Measurements from ENCODE around the gene KCNMA1. TPM values are rescaled to one million over a fixed set of nuclear protein-coding genes. Genes with fewer than 3 reads are reported as not detected.

The KCNMA1 gene
- total and polyA plus RNA-seq, 5 donors = 1.5 to 6.1 (median 3.3) TPM

DNA sequence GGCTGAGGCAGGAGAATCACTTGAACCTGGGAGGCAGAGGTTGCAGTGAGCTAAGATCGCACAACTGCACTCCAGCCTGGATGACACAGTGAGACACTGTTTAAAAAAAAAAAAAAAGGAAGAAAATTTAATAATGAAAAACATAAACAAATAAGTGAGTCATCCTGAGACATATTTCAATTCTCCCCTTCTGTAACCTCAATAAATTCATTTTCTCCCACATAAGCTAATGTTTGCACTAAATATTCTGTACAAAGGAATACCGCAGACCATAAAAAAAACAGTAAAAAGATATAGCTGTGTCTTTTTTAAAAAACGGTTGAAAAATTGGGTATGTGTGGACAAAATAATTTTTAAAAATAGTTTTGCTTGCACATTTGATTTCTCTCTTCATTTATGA, 654.0 kb downstream of the KCNMA1 start:
- Histone ChIP-seq H3K27ac (ENCODE audit: low read length) (no peak overlapping the region), H3K27me3 (ENCODE audit: control insufficient read depth, insufficient read depth) (no peaks in the 10 kb centered on the region), H3K4me1 (ENCODE audit: control insufficient read depth, insufficient read depth, low read length) (no peaks in the 10 kb centered on the region), H3K4me3 (ENCODE audit: low read length) (no peak overlapping the region), H3K9me3 (ENCODE audit: control insufficient read depth, low read length) (no peaks in the 10 kb centered on the region)
- intact Hi-C loops (cut with DNase I) = loop anchor here in 2 of 4 donors (5.0 to 10.0 kb wide), 2 partner anchors 429 to 431 kb away; no protein-coding TSS in a partner anchor
- no peak for DNase-seq
- WGBS = 86% methylated on average over 3 of the region's 3 CpGs
- ATAC-seq = no peak

DNA sequence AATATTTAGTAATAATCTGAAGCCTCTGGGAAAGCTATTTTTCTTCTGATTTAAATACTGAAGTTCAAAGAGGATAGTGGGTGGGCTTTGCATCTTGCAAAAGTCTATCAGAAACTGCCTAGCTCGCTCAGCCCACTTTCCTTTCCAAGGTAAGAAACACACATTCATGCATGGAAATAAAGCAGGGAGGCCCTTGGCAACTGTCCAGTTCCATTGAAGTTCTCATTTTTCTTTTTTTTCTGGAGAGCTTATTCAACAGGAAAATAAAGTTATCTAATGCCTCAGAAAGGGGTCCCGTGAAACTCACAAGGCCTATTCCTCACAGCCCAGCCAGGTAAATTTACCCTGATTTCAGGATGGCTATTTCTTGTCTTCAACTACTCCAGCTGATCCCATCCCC, 654.9 kb downstream of the KCNMA1 start:
- H3K4me1 ChIP-seq (ENCODE audit: control insufficient read depth, insufficient read depth, low read length) = no peaks in the 10 kb centered on the region
- H3K27me3 ChIP-seq (ENCODE audit: control insufficient read depth, insufficient read depth) = no peaks in the 10 kb centered on the region
- WGBS = 77% methylated on average over 2 of the region's 2 CpGs
- H3K4me3 ChIP-seq (ENCODE audit: low read length) = no peak overlapping the region
- ATAC-seq (no peak), DNase-seq (no peak)
- no peaks in the 10 kb centered on the region for H3K9me3 ChIP-seq (ENCODE audit: control insufficient read depth, low read length)
- no peak overlapping the region for H3K27ac ChIP-seq (ENCODE audit: low read length)
- intact Hi-C loops (cut with DNase I) = loop anchor here in 2 of 4 donors (5.0 to 10.0 kb wide), 2 partner anchors 428 to 430 kb away; no protein-coding TSS in a partner anchor

DNA sequence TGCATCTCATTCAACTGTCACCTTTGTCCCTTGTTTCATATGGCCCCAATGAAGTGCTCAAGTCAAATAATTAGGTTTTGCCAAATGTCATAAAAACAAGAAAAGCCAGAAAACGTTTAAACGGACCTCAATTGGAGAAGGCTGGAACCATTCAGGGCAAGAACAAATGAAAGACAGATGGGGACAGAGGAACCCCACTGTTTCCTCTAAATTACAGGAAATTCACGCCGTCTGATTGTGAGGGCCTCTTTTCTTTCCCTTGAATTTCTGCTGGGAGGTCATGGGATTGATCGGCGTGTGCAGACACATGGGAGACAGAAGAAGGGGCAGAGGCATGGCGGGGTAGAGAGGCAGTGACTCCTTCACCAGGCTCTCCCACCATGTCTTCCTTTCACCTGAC, 656.4 kb downstream of the KCNMA1 start:
- 86% methylated on average over 7 of the region's 7 CpGs for WGBS
- no peak for ATAC-seq
- DNase-seq = no peak
- no peaks in the 10 kb centered on the region for H3K27me3 ChIP-seq (ENCODE audit: control insufficient read depth, insufficient read depth)
- intact Hi-C loops (cut with DNase I) = loop anchor here in 2 of 4 donors (5.0 to 10.0 kb wide), 2 partner anchors 426 to 429 kb away; no protein-coding TSS in a partner anchor
- no peaks in the 10 kb centered on the region for H3K4me1 ChIP-seq (ENCODE audit: control insufficient read depth, insufficient read depth, low read length)
- H3K27ac ChIP-seq (ENCODE audit: low read length) = no peak overlapping the region
- H3K4me3 ChIP-seq (ENCODE audit: low read length) = no peak overlapping the region
- H3K9me3 ChIP-seq (ENCODE audit: control insufficient read depth, low read length) = no peaks in the 10 kb centered on the region

DNA sequence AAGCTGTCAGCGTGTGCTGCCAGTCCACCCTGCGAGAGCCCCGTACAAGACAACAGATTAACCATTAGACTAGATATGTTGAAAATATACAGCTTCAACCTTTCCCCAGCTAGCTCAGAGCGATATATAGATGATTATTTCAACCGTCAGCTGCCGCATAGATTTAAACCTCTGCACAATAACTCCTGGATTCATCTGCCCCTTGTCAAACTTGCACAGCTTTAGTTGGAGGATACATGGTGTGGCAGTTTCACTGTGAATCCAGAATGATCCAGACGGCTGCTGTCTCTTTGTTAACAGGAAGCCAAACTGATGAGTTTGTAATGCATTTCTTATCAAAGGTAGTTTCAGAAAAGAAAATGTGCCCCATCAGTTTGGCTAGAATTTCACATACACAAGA, 659.7 kb downstream of the KCNMA1 start:
- WGBS = 79% methylated on average over 7 of the region's 7 CpGs
- Histone ChIP-seq H3K27me3 (ENCODE audit: control insufficient read depth, insufficient read depth) (peaks cover 2% of the 10 kb centered on the region), H3K4me3 (ENCODE audit: low read length) (no peak overlapping the region), H3K27ac (ENCODE audit: low read length) (no peak overlapping the region), H3K9me3 (ENCODE audit: control insufficient read depth, low read length) (no peaks in the 10 kb centered on the region), H3K4me1 (ENCODE audit: control insufficient read depth, insufficient read depth, low read length) (no peaks in the 10 kb centered on the region)
- intact Hi-C loops (cut with DNase I) = no loop called here
- DNase-seq = no peak
- no peak for ATAC-seq

DNA sequence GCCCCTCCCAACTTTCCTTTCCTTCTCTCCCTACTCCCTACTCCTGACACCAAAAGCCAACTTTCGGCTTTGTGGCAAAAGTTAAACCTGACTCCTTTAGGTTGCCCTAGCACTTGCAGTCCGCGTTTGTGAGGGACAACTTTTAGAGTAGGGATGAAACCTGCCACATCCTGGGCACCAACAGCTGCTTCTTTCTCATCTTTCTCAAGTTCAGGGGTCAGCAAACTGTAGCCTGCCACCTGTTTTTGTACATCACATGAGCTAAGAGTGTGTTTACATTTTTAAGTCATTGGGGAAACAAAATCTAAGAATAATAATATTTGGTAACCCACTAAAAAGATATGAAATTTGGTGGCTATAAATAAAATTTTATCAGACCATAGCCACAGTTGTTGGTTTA, 660.6 kb downstream of the KCNMA1 start:
- H3K4me1 ChIP-seq (ENCODE audit: control insufficient read depth, insufficient read depth, low read length) = no peaks in the 10 kb centered on the region
- H3K27ac ChIP-seq (ENCODE audit: low read length) = no peak overlapping the region
- H3K4me3 ChIP-seq (ENCODE audit: low read length) = no peak overlapping the region
- ATAC-seq (no peak), DNase-seq (no peak)
- no peaks in the 10 kb centered on the region for H3K9me3 ChIP-seq (ENCODE audit: control insufficient read depth, low read length)
- 93% methylated on average over 3 of the region's 3 CpGs for WGBS
- peaks cover 2% of the 10 kb centered on the region for H3K27me3 ChIP-seq (ENCODE audit: control insufficient read depth, insufficient read depth)
- intact Hi-C loops (cut with DNase I) = no loop called here

DNA sequence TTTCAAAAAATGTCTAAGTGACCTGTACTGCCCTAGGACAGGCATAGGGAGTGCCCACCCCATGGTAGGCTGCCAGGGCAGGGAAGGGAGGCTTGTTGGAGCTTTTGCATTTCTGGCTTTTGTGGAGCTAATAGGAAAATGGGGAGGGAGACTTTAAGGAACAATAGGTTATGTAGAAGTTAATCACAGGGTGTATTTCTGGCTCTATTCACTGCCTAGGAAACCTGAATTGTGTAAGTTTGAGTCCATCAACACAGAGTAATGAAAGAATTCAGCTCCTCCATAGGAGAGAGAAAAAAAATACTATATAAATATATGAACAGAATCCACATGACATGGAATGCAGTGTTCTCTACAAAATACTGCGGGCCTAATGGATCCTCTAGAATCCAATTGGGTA, 661.5 kb downstream of the KCNMA1 start:
- no peak for DNase-seq
- no peak for ATAC-seq
- peaks cover 2% of the 10 kb centered on the region for H3K27me3 ChIP-seq (ENCODE audit: control insufficient read depth, insufficient read depth)
- no peak overlapping the region for H3K27ac ChIP-seq (ENCODE audit: low read length)
- H3K4me3 ChIP-seq (ENCODE audit: low read length) = no peak overlapping the region
- intact Hi-C loops (cut with DNase I) = no loop called here
- H3K4me1 ChIP-seq (ENCODE audit: control insufficient read depth, insufficient read depth, low read length) = no peaks in the 10 kb centered on the region
- 98% methylated on average over 1 of the region's 1 CpG for WGBS
- no peaks in the 10 kb centered on the region for H3K9me3 ChIP-seq (ENCODE audit: control insufficient read depth, low read length)

DNA sequence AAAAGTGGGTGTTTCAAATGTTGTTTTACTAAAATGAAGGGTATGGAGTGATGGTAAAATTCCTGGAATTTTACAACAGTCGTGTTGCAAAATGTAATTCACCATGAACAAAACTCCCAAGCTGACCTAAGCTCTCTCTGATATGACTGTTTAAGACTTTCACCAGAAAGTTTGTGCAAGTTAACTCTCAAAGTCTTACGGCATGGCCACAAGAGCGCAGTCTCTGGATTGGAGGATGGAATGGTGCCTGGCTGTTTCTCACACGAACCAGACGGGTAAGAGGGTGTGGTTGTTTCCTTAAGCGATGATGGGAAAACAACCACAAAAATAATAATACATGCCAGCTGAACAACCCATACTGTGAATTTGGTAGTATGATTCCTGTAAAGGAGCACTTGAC, 662.5 kb downstream of the KCNMA1 start:
- no peaks in the 10 kb centered on the region for H3K4me1 ChIP-seq (ENCODE audit: control insufficient read depth, insufficient read depth, low read length)
- H3K9me3 ChIP-seq (ENCODE audit: control insufficient read depth, low read length) = no peaks in the 10 kb centered on the region
- intact Hi-C loops (cut with DNase I) = no loop called here
- DNase-seq (no peak), ATAC-seq (no peak)
- no peak overlapping the region for H3K4me3 ChIP-seq (ENCODE audit: low read length)
- H3K27me3 ChIP-seq (ENCODE audit: control insufficient read depth, insufficient read depth) = peaks cover 2% of the 10 kb centered on the region
- WGBS = 83% methylated on average over 6 of the region's 6 CpGs
- H3K27ac ChIP-seq (ENCODE audit: low read length) = no peak overlapping the region

DNA sequence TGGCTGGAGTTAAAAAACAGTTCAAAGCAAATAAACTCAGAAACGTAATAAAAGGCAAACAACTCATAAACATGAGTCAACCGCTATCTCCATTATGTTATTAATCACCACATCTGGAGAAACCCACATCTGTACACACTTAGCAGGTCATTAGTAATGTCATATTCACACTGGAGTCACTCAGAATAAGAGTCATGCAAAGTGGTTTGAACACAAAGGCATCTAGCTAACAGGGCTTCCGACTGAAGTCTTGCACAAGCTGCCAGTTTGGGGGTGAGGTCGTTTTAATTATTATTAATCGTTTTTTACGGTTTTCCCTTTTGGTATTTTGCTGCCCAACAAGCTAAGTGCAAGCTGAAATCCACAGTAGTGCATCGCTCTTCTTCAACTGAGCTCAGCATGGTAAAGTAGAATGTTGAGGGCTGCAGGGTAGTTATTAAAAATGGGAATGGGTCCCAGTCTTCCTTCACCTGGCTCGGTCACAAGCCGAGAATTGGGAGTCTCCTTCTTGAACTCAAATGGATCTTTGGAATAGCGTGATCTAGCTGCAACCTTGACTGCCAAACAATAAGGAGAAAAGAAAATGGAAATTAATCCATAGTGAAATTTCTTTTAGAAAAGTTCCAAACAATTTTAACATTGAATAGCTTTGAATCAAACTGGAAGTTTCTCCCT, 663.5 kb downstream of the KCNMA1 start:
- ATAC-seq = no peak
- WGBS = 81% methylated on average over 10 of the region's 10 CpGs
- intact Hi-C loops (cut with DNase I) = no loop called here
- Histone ChIP-seq H3K27me3 (ENCODE audit: control insufficient read depth, insufficient read depth) (peaks cover 2% of the 10 kb centered on the region), H3K9me3 (ENCODE audit: control insufficient read depth, low read length) (no peaks in the 10 kb centered on the region), H3K4me3 (ENCODE audit: low read length) (no peak overlapping the region), H3K4me1 (ENCODE audit: control insufficient read depth, insufficient read depth, low read length) (no peaks in the 10 kb centered on the region), H3K27ac (ENCODE audit: low read length) (no peak overlapping the region)
- DNase-seq = no peak

DNA sequence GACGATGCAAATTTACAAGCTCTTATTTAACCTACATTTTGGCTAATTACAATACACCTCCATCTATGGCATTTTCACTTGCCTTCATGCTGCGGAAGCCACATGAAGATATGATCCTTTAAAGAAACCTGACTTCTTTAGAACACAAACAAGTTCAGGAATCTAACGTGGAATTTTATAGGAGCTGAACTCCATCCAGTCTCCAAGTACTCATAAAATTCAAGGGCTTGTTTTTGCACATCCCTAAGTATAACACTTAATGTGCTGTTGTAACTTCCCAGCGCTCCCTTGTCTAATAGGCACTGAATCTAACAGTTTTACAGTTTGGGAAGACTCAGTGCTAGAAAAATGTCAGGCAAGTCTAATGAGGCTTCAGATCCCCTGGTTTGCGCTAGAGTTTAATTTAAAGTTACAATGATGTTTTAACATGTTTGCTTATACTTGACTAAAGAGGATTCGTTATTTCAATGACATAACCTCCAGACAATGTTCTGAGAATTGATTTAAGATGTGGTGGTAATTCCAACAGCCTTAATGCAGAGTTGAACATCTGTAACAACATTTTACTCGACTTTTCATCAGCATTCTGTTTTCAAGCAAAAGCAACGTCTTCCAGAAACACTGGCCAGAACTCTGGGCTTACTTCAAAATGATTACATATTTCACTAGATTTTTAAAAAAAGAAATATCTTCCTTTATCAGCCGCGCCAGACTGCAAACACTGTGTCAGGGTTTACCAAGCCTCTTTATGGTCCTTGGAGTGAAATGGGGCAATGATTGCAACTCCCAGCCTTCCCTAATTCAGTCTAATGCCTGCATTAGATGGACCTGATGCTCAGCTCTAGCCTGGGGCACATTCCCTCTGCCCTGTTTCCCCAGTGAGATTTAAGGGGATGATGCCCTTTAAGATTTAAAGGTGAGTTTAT, 664.3 kb downstream of the KCNMA1 start:
- DNase-seq (no peak), ATAC-seq (no peak)
- H3K9me3 ChIP-seq (ENCODE audit: control insufficient read depth, low read length) = no peaks in the 10 kb centered on the region
- no peak overlapping the region for H3K27ac ChIP-seq (ENCODE audit: low read length)
- no peaks in the 10 kb centered on the region for H3K4me1 ChIP-seq (ENCODE audit: control insufficient read depth, insufficient read depth, low read length)
- intact Hi-C loops (cut with DNase I) = no loop called here
- whole genome bisulfite sequencing = 67% methylated on average over 10 of the region's 10 CpGs
- H3K27me3 ChIP-seq (ENCODE audit: control insufficient read depth, insufficient read depth) = peaks cover 2% of the 10 kb centered on the region
- no peak overlapping the region for H3K4me3 ChIP-seq (ENCODE audit: low read length)

DNA sequence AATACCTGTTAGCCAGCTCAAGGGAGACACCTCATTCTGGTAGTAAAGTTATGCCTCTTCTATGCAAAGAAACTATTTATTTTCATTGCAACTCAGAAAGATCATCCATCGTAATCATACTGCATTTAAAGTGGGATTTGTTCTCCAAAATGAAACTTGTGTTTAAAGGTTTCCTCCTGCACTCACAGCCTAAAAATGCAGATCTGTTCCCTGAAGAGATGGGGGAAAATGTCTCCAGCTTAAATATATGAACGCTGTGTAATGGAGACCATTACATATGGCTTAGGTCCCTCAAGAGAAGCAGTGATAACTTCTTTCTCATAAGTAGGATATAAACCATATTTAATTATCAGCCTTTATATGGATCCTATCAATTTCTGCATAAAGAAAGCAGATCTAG, 665.1 kb downstream of the KCNMA1 start:
- Histone ChIP-seq H3K4me1 (ENCODE audit: control insufficient read depth, insufficient read depth, low read length) (no peaks in the 10 kb centered on the region), H3K4me3 (ENCODE audit: low read length) (no peak overlapping the region), H3K9me3 (ENCODE audit: control insufficient read depth, low read length) (no peaks in the 10 kb centered on the region), H3K27ac (ENCODE audit: low read length) (no peak overlapping the region), H3K27me3 (ENCODE audit: control insufficient read depth, insufficient read depth) (peaks cover 2% of the 10 kb centered on the region)
- ATAC-seq = no peak
- DNase-seq = no peak
- intact Hi-C loops (cut with DNase I) = no loop called here
- 88% methylated on average over 2 of the region's 2 CpGs for WGBS

DNA sequence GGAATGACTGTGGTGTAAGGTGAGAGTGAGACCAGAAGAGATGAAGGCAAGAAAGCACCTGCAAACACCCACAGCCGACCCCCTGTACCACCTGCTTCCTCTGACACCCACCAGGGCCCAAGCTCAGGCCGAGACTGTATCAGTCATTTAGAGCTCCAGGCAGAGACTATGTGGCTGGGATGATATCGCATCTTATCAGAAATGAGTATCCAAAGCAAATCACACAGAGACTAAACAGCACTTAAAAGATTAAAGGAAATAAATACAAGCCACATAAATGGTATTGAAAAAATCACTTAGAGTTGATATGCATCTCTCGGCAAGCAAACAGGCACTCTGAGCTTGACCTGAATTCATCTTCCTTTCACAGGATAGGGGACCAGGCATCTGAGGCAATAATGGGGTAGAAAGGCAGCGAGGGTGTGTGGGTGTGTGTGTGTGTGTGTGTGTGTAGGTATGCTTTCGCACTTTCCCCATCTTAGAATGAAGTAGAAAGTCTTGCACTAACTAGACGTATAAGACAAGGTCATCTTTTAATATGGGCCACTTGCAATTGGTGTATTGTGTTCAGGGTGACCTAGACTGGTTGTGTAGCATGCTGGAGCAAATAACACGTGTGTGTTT, 665.9 kb downstream of the KCNMA1 start:
- Histone ChIP-seq H3K9me3 (ENCODE audit: control insufficient read depth, low read length) (no peaks in the 10 kb centered on the region), H3K4me3 (ENCODE audit: low read length) (no peak overlapping the region), H3K4me1 (ENCODE audit: control insufficient read depth, insufficient read depth, low read length) (no peaks in the 10 kb centered on the region), H3K27me3 (ENCODE audit: control insufficient read depth, insufficient read depth) (peaks cover 2% of the 10 kb centered on the region), H3K27ac (ENCODE audit: low read length) (no peak overlapping the region)
- DNase-seq = no peak
- intact Hi-C loops (cut with DNase I) = no loop called here
- 87% methylated on average over 8 of the region's 8 CpGs for WGBS
- ATAC-seq = no peak

Measured in right cardiac atrium (tissue), 5 donors.